HG03432 (cell line): ENCODE data around the gene PYCR2.
A peak's percentile ranks its signal among the peaks of the same experiment; 100 is the strongest.

Experiments
- ATAC-seq: cut with Tn5 transposase; IDR thresholded peaks from one replicate; pipeline ENCODE4 v1.9.1; 2021; ENCODE audit warnings: mild to moderate bottlenecking, moderate library complexity; ENCODE audit not compliant: unreplicated experiment

Gene PYCR2

DNA sequence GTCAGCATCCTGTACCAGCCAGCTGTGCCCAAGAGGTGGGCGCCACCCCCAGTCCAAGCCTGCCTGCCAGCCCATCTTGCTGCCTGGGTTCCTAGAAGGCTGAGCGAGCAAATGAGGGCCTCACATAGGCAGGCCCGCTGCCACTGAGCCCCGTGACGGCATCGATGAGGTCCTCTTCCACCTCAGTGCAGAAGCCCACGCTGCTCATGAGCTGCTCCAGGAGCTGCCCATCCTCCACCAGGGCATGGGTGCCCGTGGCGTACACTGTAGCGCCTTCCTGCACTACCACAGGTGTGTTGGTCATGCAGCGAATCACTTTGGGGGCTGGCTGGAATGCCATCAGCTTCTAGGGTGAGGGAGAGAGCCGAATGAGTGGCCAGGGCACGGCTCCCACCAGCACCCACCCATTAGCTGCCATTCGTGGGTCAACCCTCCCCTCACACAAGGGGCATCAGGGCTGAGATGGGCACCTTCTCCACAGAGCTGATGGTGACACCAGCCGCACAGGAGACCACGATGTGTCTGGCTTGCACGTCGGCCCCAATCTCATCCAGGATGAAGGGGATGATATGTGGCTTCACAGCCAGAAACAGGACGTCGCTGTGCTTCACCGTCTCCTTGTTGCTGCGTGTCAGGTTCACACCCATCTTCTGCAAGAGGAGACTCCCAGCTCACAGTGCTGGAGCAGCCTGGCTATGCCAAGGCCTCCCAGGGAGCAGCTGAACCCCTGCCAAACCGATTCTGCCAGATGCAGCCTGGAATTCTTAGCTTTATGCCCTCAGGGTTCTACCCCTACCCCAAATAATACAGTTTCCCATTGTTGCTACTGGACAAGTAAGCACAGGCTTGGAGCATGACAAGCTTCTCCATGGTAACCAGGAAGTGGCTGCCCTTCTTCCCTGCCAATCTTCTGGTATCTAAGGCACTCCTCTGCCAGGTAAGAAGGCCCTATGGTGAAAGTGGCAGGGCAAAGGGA lies 2.0 kb downstream of the PYCR2 start:
- no peak for ATAC-seq

DNA sequence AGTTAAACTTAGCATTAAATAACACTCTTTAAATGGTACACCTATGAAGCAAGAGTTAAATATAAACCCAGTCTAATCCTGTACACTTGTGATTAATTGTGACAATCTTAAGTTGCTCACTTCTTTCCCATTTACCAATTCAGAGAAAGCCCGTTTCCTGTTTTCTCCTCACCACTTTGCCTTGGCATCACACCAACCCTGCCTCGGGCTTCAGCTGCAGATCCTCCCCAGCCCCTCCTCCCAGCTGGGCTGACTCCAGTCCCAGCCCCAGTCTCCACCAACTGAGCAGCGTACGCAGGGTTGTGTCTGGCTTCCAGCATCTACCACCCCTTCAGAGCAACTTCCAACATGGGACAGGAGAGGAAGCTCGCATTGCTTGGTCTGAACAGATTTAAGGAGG lies 4.1 kb downstream of the PYCR2 start:
- ATAC-seq = no peak

DNA sequence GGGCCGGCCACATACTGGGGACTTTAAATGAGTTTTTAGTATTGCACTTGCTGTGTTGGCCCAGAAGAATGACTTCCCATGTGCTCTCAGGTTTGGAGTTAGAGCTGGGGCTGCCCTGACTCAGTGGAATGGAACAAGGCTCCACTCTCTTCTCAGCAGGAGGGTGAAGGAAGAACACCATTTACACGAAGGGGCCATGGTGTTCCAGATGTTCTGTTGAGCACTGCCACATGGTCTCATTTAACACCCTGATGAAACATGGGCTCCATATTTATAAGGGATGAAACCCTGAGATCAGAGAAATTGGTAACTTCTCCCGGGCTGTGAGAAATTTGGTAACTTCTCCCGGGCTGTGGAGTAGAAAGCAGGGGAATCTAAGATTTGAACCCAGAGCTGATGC lies 5.8 kb downstream of the PYCR2 start:
- ATAC-seq = no peak

- no peak for ATAC-seq
These were observed 6.5 kb downstream of the PYCR2 start for GRCh38 chr1:225917536-225917935.

- ATAC-seq = no peak
These were observed 6.9 kb downstream of the PYCR2 start for GRCh38 chr1:225917101-225917500.

DNA sequence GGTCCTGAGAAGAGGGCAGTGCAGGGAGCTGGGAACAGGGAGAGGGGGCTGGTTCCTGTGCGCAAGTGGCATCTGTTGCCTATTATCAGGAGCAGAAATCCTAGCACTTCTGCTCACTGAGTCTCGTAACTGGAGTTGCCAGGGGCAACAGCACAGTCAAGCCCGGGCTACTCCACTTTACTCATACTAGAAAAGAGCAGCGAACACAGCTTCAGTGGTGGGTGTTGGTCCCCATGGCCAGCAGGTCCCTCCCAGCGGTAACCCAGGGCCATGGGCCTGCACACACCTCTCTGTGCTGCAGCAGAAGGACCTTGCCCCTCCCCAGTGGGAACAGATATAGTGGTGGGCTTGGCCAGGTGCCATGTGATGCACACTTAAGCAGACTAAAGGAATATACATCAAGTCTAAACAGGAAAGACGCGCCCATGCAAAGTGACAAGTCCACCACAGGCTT lies 8.5 kb downstream of the PYCR2 start:
- ATAC-seq = no peak

- no peak for ATAC-seq
These were observed 9.1 kb downstream of the PYCR2 start for GRCh38 chr1:225914947-225915346.

- no peak for ATAC-seq
These were observed 9.7 kb downstream of the PYCR2 start for GRCh38 chr1:225914391-225914790.

DNA sequence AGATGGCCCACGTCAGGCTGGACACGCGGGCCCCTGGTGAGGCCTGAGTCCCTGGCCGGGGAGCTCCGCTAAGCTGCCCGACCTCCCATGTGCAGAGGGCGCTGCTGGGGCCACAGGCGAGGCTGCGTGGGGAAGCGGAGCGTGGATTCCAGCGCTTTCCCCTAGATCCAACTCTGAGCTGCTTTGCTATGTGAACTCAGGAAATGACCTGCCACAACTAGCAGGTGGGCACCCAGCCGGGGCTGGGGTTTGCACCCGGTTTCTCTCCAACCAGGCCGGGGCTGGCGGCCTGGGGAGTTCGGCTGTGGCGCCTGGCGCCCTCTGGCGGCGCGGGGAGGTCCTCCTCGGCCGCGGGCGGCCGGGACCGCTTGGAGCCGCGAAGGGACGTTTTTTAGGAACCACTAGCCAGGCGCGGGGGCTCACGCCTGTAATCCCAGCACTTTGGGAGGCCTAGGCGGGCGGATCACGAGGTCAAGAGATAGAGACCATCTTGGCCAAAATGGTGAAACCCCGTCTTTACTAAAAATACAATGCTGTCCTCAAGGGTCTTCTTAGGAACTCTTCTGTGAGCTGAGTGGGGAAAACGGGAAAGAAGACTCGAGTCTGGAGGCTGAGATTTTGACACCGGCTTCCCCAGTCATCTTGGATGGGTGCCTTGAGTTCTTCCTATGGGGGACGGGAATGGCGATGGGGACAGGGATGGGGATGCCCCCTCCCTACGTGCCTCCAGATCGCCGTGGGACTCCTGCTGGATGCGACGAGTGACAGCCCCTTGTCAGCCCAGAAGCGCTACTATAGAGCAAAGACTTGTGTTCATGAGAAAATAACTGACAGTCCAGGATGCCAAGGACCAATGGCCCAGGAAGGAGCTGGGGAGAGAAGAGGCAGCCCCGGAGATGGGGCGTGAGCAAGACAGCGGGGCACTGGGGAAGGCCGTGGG lies 12.6 kb downstream of the PYCR2 start:
- ATAC-seq = peak; percentile 90

GRCh38 chr1:225909477-225909876 lies 14.6 kb downstream of the PYCR2 start:
- ATAC-seq = no peak

DNA sequence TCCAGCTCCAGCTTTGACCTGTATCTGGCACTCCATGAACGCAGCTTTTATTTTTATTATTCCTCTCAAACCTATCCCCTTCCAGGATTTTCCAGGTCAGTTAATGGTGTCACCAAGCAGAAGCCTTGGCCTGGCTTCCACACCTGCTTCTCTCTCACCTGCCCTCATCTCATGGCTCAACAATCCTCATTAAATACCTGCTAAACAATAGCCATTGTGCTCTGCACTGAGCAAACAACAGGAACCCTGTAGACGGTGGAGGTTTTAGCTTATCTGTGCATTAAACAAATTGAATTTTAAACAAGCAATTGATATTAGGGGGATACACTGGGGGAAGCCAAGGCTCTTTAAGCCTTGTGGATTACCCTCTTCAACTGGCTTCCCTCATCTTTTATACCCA lies 15.3 kb downstream of the PYCR2 start:
- ATAC-seq = no peak

DNA sequence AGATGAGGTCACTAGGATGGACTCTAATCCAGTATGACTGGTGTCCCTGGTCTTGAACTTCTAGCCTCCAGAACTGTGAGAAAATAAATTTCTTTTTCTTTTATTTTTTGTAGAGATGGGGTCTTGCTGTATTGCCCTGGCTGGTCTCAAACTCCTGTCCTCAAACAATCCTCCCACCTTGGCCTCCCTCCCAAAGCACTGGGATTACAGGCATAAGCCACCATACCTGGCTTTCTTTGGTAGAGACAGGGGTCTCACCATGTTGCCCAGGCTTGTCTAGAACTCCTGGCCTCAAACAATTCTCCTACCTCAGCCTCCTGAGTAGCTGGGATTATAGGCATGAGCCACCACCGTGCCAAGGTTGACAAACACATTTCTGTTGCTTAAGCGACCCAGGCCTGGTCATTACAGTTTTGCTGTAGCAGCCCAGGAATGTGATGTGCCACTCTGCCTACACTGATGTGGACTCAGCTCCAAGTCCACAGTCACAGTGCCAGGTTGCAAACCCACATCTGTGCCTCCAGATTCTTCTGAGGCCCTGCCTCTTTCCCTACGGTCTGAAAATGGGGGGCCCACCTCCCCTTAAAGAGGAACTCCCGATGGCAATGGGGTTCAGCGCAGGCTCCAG lies 15.9 kb downstream of the PYCR2 start:
- ATAC-seq = no peak

- no peak for ATAC-seq
These were observed 16.7 kb downstream of the PYCR2 start for GRCh38 chr1:225907341-225907740.

- ATAC-seq = no peak
These were observed 17.6 kb downstream of the PYCR2 start for GRCh38 chr1:225906467-225906866.

DNA sequence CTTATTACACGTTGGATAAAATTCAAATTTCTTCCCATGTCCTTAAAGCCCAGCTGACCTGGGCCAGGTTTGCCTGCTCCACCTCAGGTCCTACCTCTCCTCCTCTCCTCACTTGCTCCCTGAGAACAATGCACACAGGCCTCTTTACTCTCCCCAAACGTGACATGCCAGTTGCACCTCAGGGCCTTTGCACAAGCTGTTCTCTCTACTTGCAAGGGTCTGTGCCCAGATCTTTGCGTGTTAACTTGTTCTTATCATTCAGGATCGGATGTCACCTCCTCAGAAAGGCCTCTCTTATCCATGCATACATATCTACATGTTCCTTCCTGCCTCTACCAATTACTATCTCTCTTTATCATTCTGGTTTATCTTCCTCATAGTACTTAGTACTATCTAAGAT lies 20.4 kb downstream of the PYCR2 start:
- no peak for ATAC-seq

GRCh38 chr1:225899044-225899925 lies 24.8 kb downstream of the PYCR2 start:
- ATAC-seq = no peak

GRCh38 chr1:225897595-225898514 lies 26.2 kb downstream of the PYCR2 start:
- no peak for ATAC-seq

DNA sequence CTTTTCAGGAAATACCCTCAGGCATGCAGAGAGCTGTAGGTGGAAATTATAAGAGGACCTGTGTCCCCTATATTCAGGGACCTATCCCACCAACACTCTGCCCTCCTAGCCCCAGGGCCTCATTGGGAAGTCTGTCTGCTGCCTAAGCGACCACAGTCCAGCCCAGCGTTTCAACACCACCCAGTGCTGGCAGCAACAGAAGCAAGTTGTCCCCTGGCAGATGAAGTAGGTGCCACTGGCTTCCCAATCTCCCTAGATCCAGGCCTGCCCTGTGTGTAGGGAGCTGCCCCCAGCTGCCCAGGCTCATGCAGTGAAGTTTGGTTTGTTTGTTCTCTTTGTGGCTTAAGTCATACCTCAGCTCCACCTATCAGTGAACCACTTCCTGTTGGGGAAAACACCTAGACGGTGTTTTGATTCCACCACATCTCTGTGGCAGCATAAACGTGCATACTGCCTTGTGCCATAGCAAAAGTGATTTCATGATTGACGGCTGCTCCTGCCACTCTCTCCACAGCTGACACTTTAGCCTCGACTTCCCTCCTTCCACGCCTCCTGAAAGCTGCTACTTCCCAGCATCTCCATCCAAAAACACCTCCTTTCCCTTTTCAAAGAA lies 27.0 kb downstream of the PYCR2 start:
- ATAC-seq = peak; percentile 100

- no peak for ATAC-seq
These were observed 27.6 kb downstream of the PYCR2 start for GRCh38 chr1:225896494-225896893.
